ENCODE measurements around the gene TFCP2.
A peak's percentile ranks its signal among the peaks of the same experiment; 100 is the strongest.
"Not testable (repeated sequence)": the region's sequence is repeated elsewhere in the genome, so short reads cannot be mapped to it uniquely, and the experiment has no call there.

The TFCP2 gene

GRCh38 chr12:51108136-51108535, 64.8 kb downstream of the TFCP2 start:
- intact Hi-C loops (cut with DNase I): no loop called here
- no peak for DNase-seq

DNA sequence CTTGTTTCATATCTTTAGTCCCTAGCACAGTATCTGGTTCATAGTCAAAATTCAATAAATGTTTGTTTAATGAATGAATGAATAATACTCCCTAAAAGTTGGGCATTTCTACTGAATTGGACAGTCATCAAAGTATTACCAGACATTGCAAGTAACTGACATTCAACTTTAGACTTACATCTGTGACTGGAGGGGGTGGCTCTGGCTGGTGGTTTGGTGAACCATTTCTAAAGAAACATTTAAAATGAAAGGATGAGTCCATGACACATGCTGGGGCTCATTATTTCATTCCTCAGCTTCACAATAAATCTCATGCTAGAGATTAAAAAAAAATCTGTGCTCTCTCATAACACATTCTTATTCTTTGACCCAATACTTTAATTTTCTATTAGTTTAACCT, 69.0 kb downstream of the TFCP2 start:
- intact Hi-C loops (cut with DNase I): no loop called here
- no peak for DNase-seq

- intact Hi-C loops (cut with DNase I): no loop called here
- no peak for DNase-seq
Observed at GRCh38 chr12:51098611-51099010, 74.3 kb downstream of the TFCP2 start.

DNA sequence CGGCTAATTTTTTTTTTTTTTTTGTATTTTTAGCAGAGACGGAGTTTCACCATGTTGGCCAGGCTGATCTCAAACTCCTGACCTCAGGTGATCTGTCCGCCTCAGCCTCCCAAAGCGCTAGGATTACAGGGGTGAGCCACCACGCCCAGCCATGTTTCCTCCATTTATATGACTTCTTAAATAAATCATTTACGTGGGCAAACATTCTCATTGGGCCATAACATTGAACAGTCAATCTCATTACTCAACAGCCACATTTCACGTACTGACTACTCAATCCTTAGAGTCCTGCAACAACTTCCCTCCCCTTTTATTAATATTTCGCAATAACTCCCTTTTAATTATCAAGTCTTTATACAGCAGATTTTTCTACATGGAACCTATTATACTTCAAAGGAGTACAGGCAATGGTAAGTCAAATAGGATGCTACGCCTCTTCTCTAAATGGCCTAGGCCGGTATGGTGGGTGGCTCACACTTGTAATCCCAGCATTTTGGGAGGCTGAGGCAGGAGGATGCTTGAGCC, 82.2 kb downstream of the TFCP2 start:
- intact Hi-C loops (cut with DNase I): no loop called here
- no peak for DNase-seq

- intact Hi-C loops (cut with DNase I): loop anchor here (10.0 kb wide), 2 partner anchors 87 to 147 kb away; partner anchors contain the start of genes DAZAP2 and TFCP2
- DNase-seq: no peak
Observed at GRCh38 chr12:51087818-51088217, 85.1 kb downstream of the TFCP2 start.

DNA sequence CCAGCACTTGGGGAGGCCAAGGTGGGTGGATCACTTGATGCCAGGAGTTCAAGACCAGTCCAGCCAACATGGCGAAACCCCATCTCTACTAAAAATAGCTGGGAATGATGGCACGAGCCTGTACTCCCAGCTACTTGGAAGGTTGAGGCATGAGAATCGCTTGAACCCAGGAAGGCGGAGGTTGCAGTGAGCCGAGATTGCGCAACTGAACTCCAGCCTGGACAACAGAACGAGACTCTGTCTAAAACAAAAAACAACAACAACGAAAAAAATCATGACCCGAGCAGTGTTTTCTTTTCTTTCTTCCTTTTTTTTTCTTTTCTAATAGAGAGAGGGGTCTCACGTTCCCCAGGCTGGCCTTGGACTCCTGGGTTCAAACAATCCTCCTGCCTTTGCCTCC, 86.0 kb downstream of the TFCP2 start:
- DNase-seq: no peak
- intact Hi-C loops (cut with DNase I): loop anchor here (10.0 kb wide), 2 partner anchors 88 to 148 kb away; partner anchors contain the start of genes DAZAP2 and TFCP2

DNA sequence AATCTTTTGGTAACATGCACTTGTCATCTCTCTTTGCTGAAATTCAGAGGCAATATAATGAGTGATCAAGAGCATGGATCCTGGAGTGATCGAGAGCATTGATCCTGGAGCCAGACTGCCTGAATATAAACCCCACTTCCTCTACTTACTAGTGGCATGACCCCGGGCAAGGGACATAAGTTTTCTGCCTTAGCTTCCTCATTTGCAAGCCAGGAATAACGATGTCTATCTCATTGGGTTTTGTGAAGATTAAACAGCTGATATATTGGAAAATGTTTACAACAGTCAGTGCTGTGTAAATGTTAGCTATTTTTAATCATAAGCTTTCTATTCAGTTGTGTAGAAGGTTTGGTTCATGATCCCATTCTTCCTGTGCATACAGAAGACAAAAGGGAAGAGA, 87.2 kb downstream of the TFCP2 start:
- intact Hi-C loops (cut with DNase I): loop anchor here (10.0 kb wide), 2 partner anchors 89 to 149 kb away; partner anchors contain the start of genes DAZAP2 and TFCP2
- no peak for DNase-seq

DNA sequence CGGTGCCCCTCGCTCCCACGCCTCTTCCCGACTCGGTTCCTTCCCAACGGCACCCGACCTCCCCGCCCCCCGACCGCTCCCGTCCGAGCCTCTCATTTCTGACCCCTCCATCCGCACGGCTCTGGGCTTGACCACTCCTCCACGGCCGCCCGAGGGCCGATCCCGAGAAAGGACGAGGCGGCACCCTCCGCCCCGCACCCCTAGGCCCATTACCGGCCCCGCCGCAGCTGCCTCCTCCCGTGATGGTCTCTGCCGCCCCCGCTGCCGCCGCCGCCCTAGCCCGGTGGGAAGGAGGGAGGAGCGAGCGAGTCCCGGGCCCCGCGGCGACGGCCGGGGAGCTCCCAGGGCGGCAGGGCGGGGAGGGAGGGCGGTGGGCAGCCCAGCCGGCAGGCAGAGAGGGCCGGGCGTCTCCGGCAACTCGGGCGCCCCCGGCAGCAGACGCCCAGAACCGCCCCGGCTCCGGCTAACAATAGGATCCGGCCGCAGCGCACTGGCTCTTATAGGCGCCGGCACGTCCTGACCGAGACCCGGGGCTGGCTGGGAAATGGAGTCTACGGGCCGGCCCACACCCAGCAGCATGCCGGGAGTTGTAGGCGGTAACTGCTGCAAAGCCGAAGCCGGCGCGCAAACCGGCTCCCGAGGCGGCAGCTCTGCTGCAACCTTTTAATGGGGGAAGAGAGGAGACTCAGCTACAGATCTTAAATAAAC, 89.7 kb downstream of the TFCP2 start, which contains the start of gene CSRNP2:
Gene CSRNP2, minus strand, starts transcription at position 471 of the 708 bp plus-strand sequence. CDS start 7,035 bp downstream, outside the sequence.
- DNase-seq: peak; percentile 96 to 100 (median 99)
- intact Hi-C loops (cut with DNase I): loop anchor here (2.0 to 10.0 kb wide), 3 partner anchors 34 to 152 kb away; partner anchors contain the start of genes DAZAP2, LETMD1 and TFCP2

DNA sequence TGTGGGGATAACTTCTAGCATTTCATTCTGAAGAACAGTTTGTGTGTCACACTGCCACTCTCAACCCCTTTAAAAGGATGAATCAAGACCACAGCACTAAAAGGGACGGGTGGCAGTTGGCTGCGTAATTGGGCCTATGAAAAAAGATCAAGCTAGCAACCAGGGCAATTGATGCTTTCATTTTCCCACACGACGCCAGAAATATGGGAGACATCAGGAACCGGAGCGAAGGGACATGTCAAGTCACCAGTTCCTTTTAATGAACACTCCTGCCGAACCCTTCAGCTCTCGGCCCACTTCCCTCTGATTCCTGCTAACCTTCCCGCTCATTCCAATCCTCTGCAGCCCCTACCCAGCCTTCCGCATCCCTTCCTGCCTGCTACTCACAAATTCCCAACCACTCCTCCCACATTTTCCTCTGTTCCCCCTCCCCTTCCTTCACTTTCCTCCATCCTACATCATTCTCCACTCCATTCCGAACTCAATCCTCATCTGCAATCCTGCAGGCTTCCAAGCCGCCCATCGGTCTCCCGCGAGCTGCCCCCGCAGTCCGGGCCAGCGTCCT, 90.3 kb downstream of the TFCP2 start:
- DNase-seq: peak in 27 of 42 donors; percentile 8 to 64 (median 31)
- intact Hi-C loops (cut with DNase I): loop anchor here (2.0 to 10.0 kb wide), 3 partner anchors 34 to 152 kb away; partner anchors contain the start of genes DAZAP2, LETMD1 and TFCP2

GRCh38 chr12:51081421-51081820, 91.5 kb downstream of the TFCP2 start:
- no peak for DNase-seq
- intact Hi-C loops (cut with DNase I): loop anchor here (10.0 kb wide), 2 partner anchors 93 to 153 kb away; partner anchors contain the start of genes DAZAP2 and TFCP2

GRCh38 chr12:51080136-51080535, 92.8 kb downstream of the TFCP2 start:
- intact Hi-C loops (cut with DNase I): loop anchor here (10.0 kb wide), 2 partner anchors 95 to 155 kb away; partner anchors contain the start of genes DAZAP2 and TFCP2
- no peak for DNase-seq

- DNase-seq; intact Hi-C loops (cut with DNase I): not testable (repeated sequence)
Observed at GRCh38 chr12:51078866-51079265, 94.1 kb downstream of the TFCP2 start.

DNA sequence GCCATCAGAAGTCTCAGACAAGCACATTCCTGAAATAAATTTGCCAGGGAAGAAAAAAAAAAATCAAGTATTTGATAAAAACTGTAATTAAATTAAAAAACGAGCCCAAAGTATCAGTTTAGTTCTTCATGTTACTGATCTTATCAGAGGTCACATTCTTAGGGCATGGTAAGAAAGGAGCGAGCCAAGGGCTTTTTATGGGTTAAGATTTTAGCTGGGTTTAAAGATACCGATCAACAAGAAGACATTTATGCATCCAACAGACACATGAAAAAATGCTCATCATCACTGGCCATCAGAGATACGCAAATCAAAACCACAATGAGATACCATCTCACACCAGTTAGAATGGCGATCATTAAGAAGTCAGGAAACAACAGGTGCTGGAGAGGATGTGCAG, 94.6 kb downstream of the TFCP2 start:
- DNase-seq; intact Hi-C loops (cut with DNase I): not testable (repeated sequence)

GRCh38 chr12:51077930-51078329, 95.0 kb downstream of the TFCP2 start:
- peak in 30 of 42 donors; percentile 11 to 73 (median 36) for DNase-seq
- intact Hi-C loops (cut with DNase I): no loop called here

- intact Hi-C loops (cut with DNase I): no loop called here
- DNase-seq: peak in 21 of 42 donors; percentile 3 to 56 (median 28)
Observed at GRCh38 chr12:51076236-51076930, 96.6 kb downstream of the TFCP2 start.

DNA sequence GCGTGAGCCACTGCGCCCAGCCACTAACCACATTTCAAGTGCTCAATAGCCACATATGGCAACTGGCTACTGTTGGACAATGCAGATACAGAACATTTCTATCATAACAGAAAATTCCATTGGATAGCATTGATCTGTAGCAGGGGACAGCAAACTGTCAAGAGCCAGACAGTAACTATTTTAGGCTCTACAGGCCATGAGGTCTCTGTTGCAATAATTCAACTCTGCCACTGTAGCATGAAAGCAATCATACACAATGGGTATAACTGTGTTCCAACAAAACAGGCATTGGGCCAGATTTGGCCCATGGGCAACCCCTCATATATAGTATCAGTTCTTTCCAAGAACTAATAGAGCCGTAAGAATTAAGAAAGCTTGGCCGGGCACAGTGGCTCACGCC, 97.5 kb downstream of the TFCP2 start:
- intact Hi-C loops (cut with DNase I): no loop called here
- DNase-seq: peak in 1 of 42 donors; percentile 52

DNA sequence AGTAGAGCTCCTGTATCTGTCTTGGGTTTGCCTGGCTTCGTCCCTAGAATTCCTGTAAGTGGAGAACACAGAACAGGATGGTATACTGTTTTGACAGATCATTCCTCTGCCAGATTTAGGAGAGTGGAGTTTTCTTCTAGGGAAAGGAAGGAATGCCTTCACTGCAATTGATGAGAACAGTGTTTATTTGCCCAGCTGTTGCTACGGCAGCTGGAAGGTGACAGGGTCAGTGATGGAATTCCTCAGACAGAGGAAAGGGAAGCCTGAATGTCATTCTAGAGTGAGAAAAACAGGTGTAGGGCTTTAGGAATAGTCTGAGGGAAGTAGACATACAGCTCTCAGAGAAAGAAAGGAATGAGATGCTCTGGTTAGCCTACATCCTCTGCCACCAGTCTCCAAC, 101.3 kb downstream of the TFCP2 start:
- intact Hi-C loops (cut with DNase I): no loop called here
- DNase-seq: no peak

- intact Hi-C loops (cut with DNase I): no loop called here
Observed at GRCh38 chr12:51070004-51070403, 102.9 kb downstream of the TFCP2 start.

GRCh38 chr12:51067771-51068170, 105.2 kb downstream of the TFCP2 start:
- DNase-seq: no peak
- intact Hi-C loops (cut with DNase I): no loop called here

More at GRCh38 chr12:51070004-51070403, 102.9 kb downstream of the TFCP2 start:
- DNase-seq: no peak

All from head of caudate nucleus (tissue), 42 donors.